Smooth muscle cell (in vitro differentiated cells): ENCODE data around the gene MIA. TPM values are rescaled to one million over a fixed set of nuclear protein-coding genes. Genes with fewer than 3 reads are reported as not detected.

Experiments used
- DNase-seq: peaks from one replicate; lab custom pipeline; 2025; ENCODE audit not compliant: unreplicated experiment; lab: John Stamatoyannopoulos, UW
- H2AFZ ChIP-seq: fragments of 200-600 bp; sonication (generic); 2 replicates; pipeline ENCODE4 v1.6.0; 2016; ENCODE audit warnings: antibody characterized with exemption, low read depth, mild to moderate bottlenecking
- H3F3A ChIP-seq: fragments of 200-600 bp; sonication (generic); 2 replicates; pipeline ENCODE4 v1.6.0; 2017; ENCODE audit warnings: antibody characterized with exemption, low read depth
- H3K27ac ChIP-seq: fragments of 200-600 bp; sonication (generic); 2 replicates; pipeline ENCODE4 v1.5.1; 2016; ENCODE audit warnings: low read depth, mild to moderate bottlenecking
- H3K27me3 ChIP-seq: fragments of 200-600 bp; sonication (generic); 2 replicates; pipeline ENCODE4 v1.6.1; 2016; ENCODE audit warnings: low read depth, mild to moderate bottlenecking
- H3K36me3 ChIP-seq: fragments of 200-600 bp; sonication (generic); 2 replicates; pipeline ENCODE4 v1.5.1; 2016; ENCODE audit warnings: low read depth
- H3K4me1 ChIP-seq: fragments of 200-600 bp; sonication (generic); 2 replicates; pipeline ENCODE4 v1.5.1; 2016; ENCODE audit warnings: low read depth
- H3K4me2 ChIP-seq: fragments of 200-600 bp; sonication (generic); 2 replicates; pipeline ENCODE4 v1.6.0; 2016; ENCODE audit warnings: mild to moderate bottlenecking
- H3K4me3 ChIP-seq: fragments of 200-600 bp; sonication (generic); 2 replicates; pipeline ENCODE4 v1.5.1; 2016; ENCODE audit warnings: mild to moderate bottlenecking
- H3K79me2 ChIP-seq: fragments of 200-600 bp; sonication (generic); 2 replicates; pipeline ENCODE4 v1.6.0; 2016; ENCODE audit warnings: low read depth, mild to moderate bottlenecking
- H3K9ac ChIP-seq: fragments of 200-600 bp; sonication (generic); 2 replicates; pipeline ENCODE4 v1.6.0; 2016; ENCODE audit warnings: low read depth
- H3K9me3 ChIP-seq: fragments of 200-600 bp; sonication (generic); replicated peaks from 2 replicates; pipeline ENCODE4 v1.5.1; 2016; ENCODE audit warnings: low read depth
- H4K20me1 ChIP-seq: fragments of 200-600 bp; sonication (generic); 2 replicates; pipeline ENCODE4 v1.6.0; 2016; ENCODE audit warnings: low read depth
- CTCF ChIP-seq: fragments of 200-600 bp; sonication (generic); IDR thresholded peaks from 2 replicates; pipeline ENCODE4 v1.5.1; 2017; ENCODE audit warnings: borderline replicate concordance, mild to moderate bottlenecking, antibody characterized with exemption; ENCODE audit not compliant: insufficient read depth, poor library complexity, severe bottlenecking
- WGBS: methylation state at CpG from one replicate; pipeline ENCODE4 v1.1.7; 2016; ENCODE audit warnings: low lambda C conversion rate; 5-methylcytosine and 5-hydroxymethylcytosine counted together
- polyA plus RNA-seq: library from polyadenylated mRNA; unstranded; fragments of >200 nt; fragmentation: Nextera tagmentation; extraction: Ambion mirVana; gene quantifications from 2 replicates; pipeline ENCODE4 v1.2.1, GENCODE V29; 2016
- total RNA-seq: library from RNA; depleted of rRNA; stranded (reverse); fragments of >200 nt; gene quantifications from 2 replicates; pipeline ENCODE4 v1.2.3, GENCODE V29; 2014

The MIA gene
- total and polyA plus RNA-seq, 2 experiments from 2014 or later, result 2.4 to 3.8 TPM

GRCh38 chr19:40740747-40741146 is 34.6 kb upstream of the MIA start:
- WGBS, result 86% methylated on average over 6 of the region's 6 CpGs

GRCh38 chr19:40741527-40742390 is 33.6 kb upstream of the MIA start:
- no peak overlapping the region for H3K27ac ChIP-seq
- WGBS, result 92% methylated on average over 10 of the region's 10 CpGs

More at GRCh38 chr19:40740747-40741146, 34.6 kb upstream of the MIA start:
- H3K4me3 ChIP-seq, result no peak overlapping the region
- no peaks in the 10 kb centered on the region for H3K79me2 ChIP-seq
- H3K9ac ChIP-seq, result no peak overlapping the region
- H4K20me1 ChIP-seq, result no peaks in the 10 kb centered on the region
- H3K9me3 ChIP-seq, result no peaks in the 10 kb centered on the region
- no peak overlapping the region for H3K4me2 ChIP-seq
- H3F3A ChIP-seq, result peaks cover 6% of the 10 kb centered on the region
- no peaks in the 10 kb centered on the region for H3K4me1 ChIP-seq
- no peak for TF ChIP-seq CTCF
- H3K27ac ChIP-seq, result no peak overlapping the region
- no peak overlapping the region for H2AFZ ChIP-seq
- no peaks in the 10 kb centered on the region for H3K27me3 ChIP-seq
- DNase-seq, result no peak
- no peaks in the 10 kb centered on the region for H3K36me3 ChIP-seq

GRCh38 chr19:40742477-40742876 is 32.8 kb upstream of the MIA start:
- Histone ChIP-seq H3K4me3 (no peak overlapping the region), H3K9me3 (no peaks in the 10 kb centered on the region), H3K4me2 (no peak overlapping the region), H3K9ac (no peak overlapping the region), H3K79me2 (no peaks in the 10 kb centered on the region), H3K4me1 (no peaks in the 10 kb centered on the region), H4K20me1 (no peaks in the 10 kb centered on the region), H3K27ac (no peak overlapping the region), H3F3A (peaks cover 8% of the 10 kb centered on the region), H2AFZ (no peak overlapping the region), H3K36me3 (no peaks in the 10 kb centered on the region), H3K27me3 (no peaks in the 10 kb centered on the region)
- WGBS, result 95% methylated on average over 17 of the region's 17 CpGs
- DNase-seq, result no peak
- TF ChIP-seq CTCF, result no peak

More at GRCh38 chr19:40741527-40742390, 33.6 kb upstream of the MIA start:
- Histone ChIP-seq H3K27me3 (no peaks in the 10 kb centered on the region), H3K4me3 (no peak overlapping the region), H3K4me1 (no peaks in the 10 kb centered on the region), H3K9ac (no peak overlapping the region), H3K9me3 (no peaks in the 10 kb centered on the region), H4K20me1 (no peaks in the 10 kb centered on the region), H2AFZ (no peak overlapping the region), H3F3A (peaks cover 8% of the 10 kb centered on the region), H3K79me2 (no peaks in the 10 kb centered on the region), H3K36me3 (no peaks in the 10 kb centered on the region), H3K4me2 (no peak overlapping the region)
- no peak for DNase-seq
- TF ChIP-seq CTCF, result no peak

- no peak for DNase-seq
- no peaks in the 10 kb centered on the region for H3K4me1 ChIP-seq
- H3K4me3 ChIP-seq, result no peak overlapping the region
- no peak overlapping the region for H3K9ac ChIP-seq
- H4K20me1 ChIP-seq, result no peaks in the 10 kb centered on the region
- no peak overlapping the region for H3K27ac ChIP-seq
- no peaks in the 10 kb centered on the region for H3K27me3 ChIP-seq
- no peak for TF ChIP-seq CTCF
- H3K36me3 ChIP-seq, result no peaks in the 10 kb centered on the region
- no peaks in the 10 kb centered on the region for H3K9me3 ChIP-seq
- no peaks in the 10 kb centered on the region for H3K79me2 ChIP-seq
- 97% methylated on average over 12 of the region's 12 CpGs for WGBS
- peaks cover 8% of the 10 kb centered on the region for H3F3A ChIP-seq
- no peak overlapping the region for H3K4me2 ChIP-seq
- H2AFZ ChIP-seq, result no peak overlapping the region
These were observed 32.4 kb upstream of the MIA start for GRCh38 chr19:40742886-40743285.
